ENCODE measurements around the gene YDJC. TPM values are rescaled to one million over a fixed set of nuclear protein-coding genes. Genes with fewer than 3 reads are reported as not detected.
A peak's percentile ranks its signal among the peaks of the same experiment; 100 is the strongest.
"Not testable (repeated sequence)": the region's sequence is repeated elsewhere in the genome, so short reads cannot be mapped to it uniquely, and the experiment has no call there.

The YDJC gene
- total and polyA plus RNA-seq, 2 experiments from 2014 or later: 24.1 to 44.5 TPM

- no peaks in the 10 kb centered on the region for H3K9me2 ChIP-seq (replicated peaks; ENCODE audit: insufficient read depth)
- peaks cover 100% of the 10 kb centered on the region for H4K20me1 ChIP-seq (ENCODE audit: insufficient read depth, poor library complexity, severe bottlenecking)
- no peak overlapping the region for H3K27ac ChIP-seq
- WGBS (ENCODE audit: low lambda C conversion rate, missing lambda C conversion rate): 87% methylated on average over 10 of the region's 10 CpGs
- peaks cover 100% of the 10 kb centered on the region for H3K79me2 ChIP-seq
- H3K4me3 ChIP-seq: no peak overlapping the region
- H3K4me2 ChIP-seq: no peak overlapping the region
- no peak for DNase-seq (ENCODE audit: low spot score)
- no peak overlapping the region for H2AFZ ChIP-seq
- H3K27me3 ChIP-seq: no peaks in the 10 kb centered on the region
- H3K4me1 ChIP-seq (ENCODE audit: insufficient read depth): peaks cover 12% of the 10 kb centered on the region
- no peaks in the 10 kb centered on the region for H3K9me3 ChIP-seq (ENCODE audit: low read depth)
- no peak for TF ChIP-seq EZH2 (IDR thresholded peaks at IDR 0.05; ENCODE audit: borderline replicate concordance)
- H3K36me3 ChIP-seq (replicated peaks; ENCODE audit: insufficient read depth, low read depth): no peaks in the 10 kb centered on the region
Measured at GRCh38 chr22:21582801-21583740, 46.8 kb downstream of the YDJC start.

GRCh38 chr22:21581009-21581713, 48.7 kb downstream of the YDJC start:
- H4K20me1 ChIP-seq (ENCODE audit: insufficient read depth, poor library complexity, severe bottlenecking): peaks cover 100% of the 10 kb centered on the region
- not testable (repeated sequence) for H3K9me3 ChIP-seq (ENCODE audit: low read depth); H3K27me3 ChIP-seq; DNase-seq (ENCODE audit: low spot score); H3K9me2 ChIP-seq (replicated peaks; ENCODE audit: insufficient read depth); H3K4me2 ChIP-seq; H3K36me3 ChIP-seq (replicated peaks; ENCODE audit: insufficient read depth, low read depth); H3K4me3 ChIP-seq; H3K27ac ChIP-seq; H2AFZ ChIP-seq
- WGBS (ENCODE audit: low lambda C conversion rate, missing lambda C conversion rate): 97% methylated on average over 10 of the region's 10 CpGs
- H3K4me1 ChIP-seq (ENCODE audit: insufficient read depth): peaks cover 21% of the 10 kb centered on the region
- H3K79me2 ChIP-seq: peaks cover 100% of the 10 kb centered on the region

- H3K4me2 ChIP-seq; H3K27me3 ChIP-seq; H3K36me3 ChIP-seq (replicated peaks; ENCODE audit: insufficient read depth, low read depth); H3K4me3 ChIP-seq; DNase-seq (ENCODE audit: low spot score); H3K9me3 ChIP-seq (ENCODE audit: low read depth); H2AFZ ChIP-seq; H3K27ac ChIP-seq; H3K9me2 ChIP-seq (replicated peaks; ENCODE audit: insufficient read depth): not testable (repeated sequence)
- Histone ChIP-seq H4K20me1 (ENCODE audit: insufficient read depth, poor library complexity, severe bottlenecking) (peaks cover 100% of the 10 kb centered on the region), H3K79me2 (peaks cover 100% of the 10 kb centered on the region), H3K4me1 (ENCODE audit: insufficient read depth) (peaks cover 21% of the 10 kb centered on the region)
- 97% methylated on average over 9 of the region's 9 CpGs for WGBS (ENCODE audit: low lambda C conversion rate, missing lambda C conversion rate)
Measured at GRCh38 chr22:21580623-21581007, 49.2 kb downstream of the YDJC start.

DNA sequence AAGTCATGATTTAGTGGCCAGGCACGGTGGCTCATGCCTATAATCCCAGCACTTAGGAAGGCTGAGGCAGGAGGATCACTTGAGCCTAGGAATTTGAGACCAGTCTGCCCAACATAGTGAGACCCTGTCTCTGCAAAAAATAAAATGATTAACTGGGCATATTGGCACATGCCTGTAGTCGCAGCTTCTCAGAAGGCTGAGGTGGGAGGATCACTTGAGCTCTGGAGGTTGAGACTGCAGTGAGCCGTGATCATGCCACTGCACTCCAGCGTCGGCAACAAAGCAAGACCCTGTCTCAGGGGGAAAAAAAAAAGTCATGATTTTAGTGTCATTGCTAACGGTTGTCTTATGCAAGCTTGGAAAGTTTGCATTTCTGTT, 50.4 kb downstream of the YDJC start:
- peaks cover 100% of the 10 kb centered on the region for H3K79me2 ChIP-seq
- no peak overlapping the region for H2AFZ ChIP-seq
- no peaks in the 10 kb centered on the region for H3K36me3 ChIP-seq (replicated peaks; ENCODE audit: insufficient read depth, low read depth)
- no peaks in the 10 kb centered on the region for H3K27me3 ChIP-seq
- no peak overlapping the region for H3K4me3 ChIP-seq
- peaks cover 25% of the 10 kb centered on the region for H3K4me1 ChIP-seq (ENCODE audit: insufficient read depth)
- H3K4me2 ChIP-seq: no peak overlapping the region
- DNase-seq (ENCODE audit: low spot score): no peak
- peaks cover 99% of the 10 kb centered on the region for H4K20me1 ChIP-seq (ENCODE audit: insufficient read depth, poor library complexity, severe bottlenecking)
- no peaks in the 10 kb centered on the region for H3K9me2 ChIP-seq (replicated peaks; ENCODE audit: insufficient read depth)
- 80% methylated on average over 6 of the region's 6 CpGs for WGBS (ENCODE audit: low lambda C conversion rate, missing lambda C conversion rate)
- no peak overlapping the region for H3K27ac ChIP-seq
- no peak for TF ChIP-seq EZH2 (IDR thresholded peaks at IDR 0.05; ENCODE audit: borderline replicate concordance)
- TF ChIP-seq EZH2phosphoT487 (IDR thresholded peaks at IDR 0.05; ENCODE audit: low read depth, severe bottlenecking, unreplicated experiment): no peak
- TF ChIP-seq CTCF (IDR thresholded peaks at IDR 0.05; ENCODE audit: poor library complexity): no peak
- no peaks in the 10 kb centered on the region for H3K9me3 ChIP-seq (ENCODE audit: low read depth)

MicroRNA genes within 50 kb of the gene (microRNA counts, 767-probe panel; counts per million panel counts)
- microRNA hsa-miR-130b-3p: not detected
- microRNA hsa-miR-301b: not detected

Small RNA genes lying within 50 kb of the gene (microRNA-seq; reads per million reads assigned to microRNA genes)
- gene MIR130B: 2,559 reads per million, percentile 85 among the genes with 10 or more reads in this experiment
- gene MIR301B: 18.3 reads per million, percentile 37 among the genes with 10 or more reads in this experiment

Small RNA genes lying within 50 kb of the gene (small RNA-seq; reads per million reads assigned to genes)
- gene MIR301B: 45.1 reads per million, percentile 97 among the genes with 10 or more reads in this experiment

Other genes with a start within 250 kb of the YDJC start
- gene RIMBP3B, start 246.3 kb downstream of the YDJC start, total RNA-seq: 0.17 TPM in 1 of 2 replicates, not detected in the other
- gene RIMBP3B, start 246.3 kb downstream of the YDJC start, polyA plus RNA-seq: 0.02 TPM in 1 of 2 replicates, not detected in the other
- 16.9 and 21.2 TPM in 2 replicates for gene HIC2, start 212.7 kb downstream of the YDJC start, total RNA-seq
- gene HIC2, start 212.7 kb downstream of the YDJC start, polyA plus RNA-seq: 9.4 and 11.4 TPM in 2 replicates
- gene TMEM191C, start 162.6 kb downstream of the YDJC start, total RNA-seq: 5.9 and 13.4 TPM in 2 replicates
- gene TMEM191C, start 162.6 kb downstream of the YDJC start, polyA plus RNA-seq: 3.9 and 15.5 TPM in 2 replicates
- 0.30 and 0.32 TPM in 2 replicates for gene RIMBP3C, start 78.6 kb downstream of the YDJC start, total RNA-seq
- 0.05 TPM in 1 of 2 replicates, not detected in the other for gene RIMBP3C, start 78.6 kb downstream of the YDJC start, polyA plus RNA-seq
- gene UBE2L3, start 62.3 kb downstream of the YDJC start, total RNA-seq: 49.3 and 52.0 TPM in 2 replicates
- 85.7 and 91.0 TPM in 2 replicates for gene UBE2L3, start 62.3 kb downstream of the YDJC start, polyA plus RNA-seq
- 0.20 and 0.30 TPM in 2 replicates for gene CCDC116, start 2.7 kb upstream of the YDJC start, total RNA-seq
- gene CCDC116, start 2.7 kb upstream of the YDJC start, polyA plus RNA-seq: 1.3 and 1.5 TPM in 2 replicates
- gene SDF2L1, start 12.3 kb upstream of the YDJC start, total RNA-seq: 38.2 and 48.2 TPM in 2 replicates
- 119 and 139 TPM in 2 replicates for gene SDF2L1, start 12.3 kb upstream of the YDJC start, polyA plus RNA-seq
- gene PPIL2, start 36.0 kb upstream of the YDJC start, total RNA-seq: 22.8 and 28.3 TPM in 2 replicates
- gene PPIL2, start 36.0 kb upstream of the YDJC start, polyA plus RNA-seq: 30.0 and 38.6 TPM in 2 replicates
- gene YPEL1, start 105.8 kb upstream of the YDJC start, total RNA-seq: 1.9 and 2.0 TPM in 2 replicates
- gene YPEL1, start 105.8 kb upstream of the YDJC start, polyA plus RNA-seq: 3.1 and 3.5 TPM in 2 replicates
- gene MAPK1, start 237.6 kb upstream of the YDJC start, total RNA-seq: 52.2 and 53.4 TPM in 2 replicates
- gene MAPK1, start 237.6 kb upstream of the YDJC start, polyA plus RNA-seq: 66.1 and 74.5 TPM in 2 replicates